GM18519 (cell line): Measurements from ENCODE around the gene INAVA.
"Not testable (repeated sequence)": the region's sequence is repeated elsewhere in the genome, so short reads cannot be mapped to it uniquely, and the experiment has no call there.

Experiments used
- ATAC-seq: cut with Tn5 transposase; IDR thresholded peaks from one replicate; pipeline ENCODE4 v1.9.1; 2021; ENCODE audit warnings: mild to moderate bottlenecking, moderate library complexity; ENCODE audit not compliant: unreplicated experiment, low FRiP score

The INAVA gene

DNA sequence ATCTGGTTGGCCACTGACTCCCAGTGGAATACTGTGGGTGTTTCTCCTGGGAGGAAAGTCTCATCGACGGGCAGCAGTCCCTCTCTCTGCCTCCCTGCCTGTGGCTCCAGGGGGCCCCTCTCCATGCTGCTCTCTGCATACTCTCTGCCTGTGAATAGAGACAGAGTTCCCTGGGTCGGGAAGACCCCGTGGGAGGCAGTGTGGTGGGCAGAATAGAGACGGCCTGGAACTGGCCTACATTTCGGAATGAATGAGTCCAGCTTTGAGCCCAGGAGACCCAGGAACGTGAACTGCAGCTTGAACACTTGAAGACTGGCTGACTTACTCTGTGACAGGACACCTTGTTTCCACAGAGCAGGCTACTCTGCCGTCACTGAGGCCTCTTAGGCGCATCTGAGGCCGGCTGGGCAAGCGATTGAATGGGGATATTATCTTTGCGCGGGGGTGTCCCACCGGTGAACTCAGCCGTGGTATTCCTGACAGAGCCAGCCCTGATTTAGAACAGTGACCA, 64.8 kb downstream of the INAVA start:
- ATAC-seq, result no peak

DNA sequence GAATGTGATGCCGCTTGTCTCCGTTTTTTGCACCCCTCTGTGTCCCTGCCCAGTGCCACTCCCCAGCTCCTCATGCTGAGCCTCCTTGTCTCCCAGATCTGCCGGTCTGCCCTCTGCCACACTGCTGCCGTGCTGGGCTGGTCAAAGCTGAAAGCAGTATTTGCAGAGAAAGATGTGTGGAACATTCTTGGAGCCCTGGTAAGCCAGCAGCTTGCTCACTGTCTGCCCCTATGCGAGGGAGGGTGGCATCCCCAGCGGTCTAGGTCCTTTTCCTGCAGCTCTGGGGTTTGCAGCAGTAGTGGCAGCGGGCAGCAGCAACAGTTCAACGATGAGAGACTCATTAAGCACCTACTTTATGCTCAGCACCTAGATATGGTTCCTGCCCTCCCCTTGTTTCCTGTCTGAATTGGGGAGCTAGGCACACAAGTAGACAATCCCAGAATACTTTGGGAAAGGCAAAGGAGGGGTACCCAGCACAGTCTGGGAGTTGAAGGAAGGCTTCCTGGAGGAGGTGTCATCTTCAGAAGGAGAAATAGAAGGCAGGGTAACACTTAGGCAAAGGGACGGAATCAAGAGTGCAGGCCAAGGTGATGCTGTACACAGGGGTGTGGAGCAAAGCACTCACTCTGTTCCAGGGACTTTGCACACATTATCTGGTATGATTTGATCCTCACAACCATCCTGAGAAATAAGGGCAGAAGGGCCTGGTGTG, 65.7 kb downstream of the INAVA start:
- ATAC-seq, result no peak

GRCh38 chr1:200960948-200961340, 66.2 kb downstream of the INAVA start:
- ATAC-seq, result no peak

GRCh38 chr1:200962151-200962550, 67.5 kb downstream of the INAVA start:
- not testable (repeated sequence) for ATAC-seq

DNA sequence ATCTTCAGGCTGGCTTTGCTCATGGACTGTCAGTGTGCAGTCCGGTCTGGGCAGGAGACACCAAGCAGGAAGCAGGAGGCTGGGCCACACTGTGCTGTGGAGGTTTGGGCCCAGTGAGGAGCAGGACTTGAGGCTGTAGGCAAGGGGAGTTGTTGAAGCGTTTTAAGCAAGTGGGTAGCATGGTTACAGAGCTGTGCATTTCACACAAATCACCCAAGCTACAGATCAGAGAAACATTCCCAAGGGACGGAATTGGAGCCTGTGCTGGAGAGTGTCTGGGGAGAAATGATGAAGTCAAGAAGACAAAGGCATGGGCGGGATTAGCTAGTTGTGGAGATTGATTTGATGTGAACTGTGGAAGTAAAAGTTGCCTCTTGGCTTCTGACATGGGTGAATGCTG, 67.9 kb downstream of the INAVA start:
- no peak for ATAC-seq

DNA sequence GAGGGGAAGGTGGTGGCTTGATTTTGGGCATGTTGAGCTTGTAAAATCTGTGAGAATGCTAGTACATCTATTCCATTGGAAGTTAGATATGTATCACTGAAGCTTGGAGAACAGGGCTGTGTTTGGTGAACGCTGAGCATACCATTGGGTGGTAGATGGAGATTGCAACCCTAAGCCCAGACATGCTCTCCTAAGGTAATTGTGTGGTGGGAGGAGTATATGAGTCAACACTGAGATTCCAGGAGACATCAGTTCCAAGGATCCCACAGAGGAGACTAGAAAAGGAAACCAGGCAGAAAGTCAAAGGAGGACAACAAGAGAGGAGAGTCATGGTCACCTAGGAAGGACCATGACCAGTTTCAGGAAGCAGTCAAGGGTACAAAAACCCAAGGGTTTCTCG, 68.4 kb downstream of the INAVA start:
- no peak for ATAC-seq

DNA sequence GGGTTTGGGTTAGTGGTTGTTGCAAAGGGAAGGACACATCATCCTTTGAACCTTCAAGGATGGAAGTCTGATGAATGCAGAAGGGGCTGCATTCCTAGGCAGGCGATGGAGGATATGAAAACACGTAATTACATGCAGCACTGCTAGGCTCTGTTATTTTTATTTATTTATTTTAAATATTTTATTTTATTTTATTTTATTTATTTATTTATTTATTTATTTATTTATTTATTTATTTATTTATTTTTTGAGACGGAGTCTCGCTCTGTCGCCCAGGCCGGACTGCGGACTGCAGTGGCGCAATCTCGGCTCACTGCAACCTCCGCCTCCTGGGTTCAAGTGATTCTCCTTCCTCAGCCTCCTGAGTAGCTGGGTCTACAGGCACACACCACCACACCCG, 69.2 kb downstream of the INAVA start:
- not testable (repeated sequence) for ATAC-seq
